GM19193 (cell line): Measurements from ENCODE around the gene AFF3.

Experiments
- POLR2A ChIP-seq: IDR thresholded peaks from 4 replicates; pipeline ENCODE4 v1.6.1; 2011; ENCODE audit not compliant: insufficient read depth, insufficient read length; ENCODE audit errors: extremely low read depth

AFF3 gene

GRCh38 chr2:99512181-99512591, 630.2 kb downstream of the AFF3 start:
- TF ChIP-seq POLR2A, result no peak

GRCh38 chr2:99509387-99509786, 633.0 kb downstream of the AFF3 start:
- TF ChIP-seq POLR2A, result no peak

DNA sequence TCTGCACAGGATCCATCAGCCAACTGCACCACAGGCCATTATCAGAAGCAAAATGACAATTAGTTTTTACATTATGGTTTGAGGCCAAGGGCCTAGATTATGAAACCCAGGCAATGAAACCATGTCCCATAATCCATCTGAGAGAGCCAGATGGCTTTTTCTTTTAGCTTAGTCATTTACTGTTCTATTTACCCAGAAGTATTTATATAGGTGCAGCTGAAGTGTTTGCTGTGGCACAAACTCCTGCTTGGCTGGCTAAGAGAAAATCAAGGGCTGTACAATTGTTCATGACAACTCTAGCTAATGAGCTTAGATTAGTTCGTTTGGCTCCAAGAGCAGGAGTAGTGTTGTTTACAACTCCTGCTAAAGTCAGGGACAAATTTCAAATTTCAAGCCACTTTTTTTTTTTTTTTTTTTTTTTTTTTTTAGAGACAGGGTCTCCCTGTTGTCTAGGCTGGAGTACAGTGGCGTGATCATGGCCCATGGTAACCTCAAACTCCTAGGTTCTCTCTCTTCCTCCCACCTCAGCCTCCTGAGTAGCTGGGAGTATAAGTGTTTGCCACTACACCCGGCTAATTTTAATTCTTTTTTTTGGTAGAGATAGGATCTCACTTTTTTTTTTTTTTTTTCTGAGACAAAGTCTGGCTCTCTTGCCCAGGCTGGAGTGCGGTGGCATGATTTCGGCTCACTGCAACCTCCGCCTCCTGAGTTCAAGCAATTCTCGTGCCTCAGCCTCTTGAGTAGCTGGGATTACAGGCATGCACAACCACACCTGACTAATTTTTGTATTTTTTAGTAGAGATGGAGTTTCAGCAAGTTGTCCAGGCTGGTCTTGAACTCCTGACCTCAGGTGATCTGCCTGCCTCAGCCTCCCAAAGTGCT, 634.2 kb downstream of the AFF3 start:
- TF ChIP-seq POLR2A, result no peak

DNA sequence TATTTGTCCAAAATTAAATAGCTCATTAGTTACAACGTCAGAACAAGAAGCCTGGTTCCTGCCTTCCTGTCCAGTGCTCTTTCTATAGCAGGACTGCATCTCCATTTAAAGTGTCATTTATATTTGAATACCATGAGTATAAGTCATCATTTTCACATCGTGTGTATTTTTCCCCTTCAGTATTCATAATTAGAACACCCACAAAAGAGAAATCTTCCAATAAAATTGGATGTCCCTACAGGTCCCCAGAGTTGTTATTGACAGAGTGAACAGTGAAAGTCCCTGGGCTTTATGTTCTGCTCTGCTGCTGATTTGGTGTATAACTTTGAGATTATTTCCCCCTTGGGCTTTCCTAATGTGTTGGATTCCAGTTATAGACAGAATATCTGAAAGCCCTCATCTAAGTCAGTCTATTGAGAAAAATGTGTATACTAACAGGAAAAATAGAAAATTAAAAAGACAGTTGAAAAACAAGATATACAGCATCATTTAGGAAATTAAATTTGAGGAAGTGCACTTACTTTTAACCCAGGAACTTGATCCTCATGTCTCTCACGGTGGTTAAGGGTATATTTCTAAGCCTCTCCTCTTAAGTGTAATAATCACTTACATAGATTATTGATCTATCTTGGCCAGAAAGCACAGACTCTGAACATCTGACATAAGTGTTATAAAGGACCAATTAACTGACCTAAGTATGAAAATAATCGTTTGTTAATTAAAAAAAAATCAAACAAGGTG, 637.4 kb downstream of the AFF3 start:
- TF ChIP-seq POLR2A, result no peak

GRCh38 chr2:99496021-99496420, 646.4 kb downstream of the AFF3 start:
- TF ChIP-seq POLR2A, result no peak
